ENCODE results near the gene TBC1D22A. TPM values are rescaled to one million over a fixed set of nuclear protein-coding genes. Genes with fewer than 3 reads are reported as not detected.

The TBC1D22A gene
- total RNA-seq, 1 experiment from 2014 or later = 14.3 TPM

- Histone ChIP-seq H3K4me3 (ENCODE audit: low read length) (no peak overlapping the region), H3K9ac (ENCODE audit: low read length) (no peak overlapping the region), H3K4me2 (ENCODE audit: low read length) (no peak overlapping the region), H3K79me2 (ENCODE audit: low read length) (no peaks in the 10 kb centered on the region), H3K4me1 (ENCODE audit: insufficient read depth, low read length) (no peaks in the 10 kb centered on the region), H3K9me2 (replicated peaks; ENCODE audit: low read length) (no peaks in the 10 kb centered on the region), H3K9me3 (ENCODE audit: low read length) (no peaks in the 10 kb centered on the region), H3K27me3 (ENCODE audit: low read length) (no peaks in the 10 kb centered on the region), H2AFZ (ENCODE audit: low read length) (no peak overlapping the region), H3F3A (ENCODE audit: low read length, unreplicated experiment) (no peaks in the 10 kb centered on the region), H3K36me3 (ENCODE audit: low read depth, low read length) (no peaks in the 10 kb centered on the region), H3K27ac (ENCODE audit: low read length) (no peak overlapping the region), H4K20me1 (ENCODE audit: low read length) (no peaks in the 10 kb centered on the region)
- intact Hi-C loops (cut with micrococcal nuclease) = no loop called here
- ATAC-seq = no peak
- POLR2A ChIA-PET (ENCODE audit: unreplicated experiment) = no interaction called here
- TF ChIP-seq, protein P1, sequence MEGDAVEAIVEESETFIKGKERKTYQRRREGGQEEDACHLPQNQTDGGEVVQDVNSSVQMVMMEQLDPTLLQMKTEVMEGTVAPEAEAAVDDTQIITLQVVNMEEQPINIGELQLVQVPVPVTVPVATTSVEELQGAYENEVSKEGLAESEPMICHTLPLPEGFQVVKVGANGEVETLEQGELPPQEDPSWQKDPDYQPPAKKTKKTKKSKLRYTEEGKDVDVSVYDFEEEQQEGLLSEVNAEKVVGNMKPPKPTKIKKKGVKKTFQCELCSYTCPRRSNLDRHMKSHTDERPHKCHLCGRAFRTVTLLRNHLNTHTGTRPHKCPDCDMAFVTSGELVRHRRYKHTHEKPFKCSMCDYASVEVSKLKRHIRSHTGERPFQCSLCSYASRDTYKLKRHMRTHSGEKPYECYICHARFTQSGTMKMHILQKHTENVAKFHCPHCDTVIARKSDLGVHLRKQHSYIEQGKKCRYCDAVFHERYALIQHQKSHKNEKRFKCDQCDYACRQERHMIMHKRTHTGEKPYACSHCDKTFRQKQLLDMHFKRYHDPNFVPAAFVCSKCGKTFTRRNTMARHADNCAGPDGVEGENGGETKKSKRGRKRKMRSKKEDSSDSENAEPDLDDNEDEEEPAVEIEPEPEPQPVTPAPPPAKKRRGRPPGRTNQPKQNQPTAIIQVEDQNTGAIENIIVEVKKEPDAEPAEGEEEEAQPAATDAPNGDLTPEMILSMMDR (conservative IDR thresholded peaks at IDR 0.05; ENCODE audit: low read depth, low read length) = no peak
- no peak for TF ChIP-seq EZH2 (IDR thresholded peaks at IDR 0.05; ENCODE audit: low read length, unreplicated experiment)
- no peak for TF ChIP-seq EZH2phosphoT487 (IDR thresholded peaks at IDR 0.05; ENCODE audit: borderline replicate concordance, low read length)
- CTCF ChIA-PET = no interaction called here
- no peak for DNase-seq
- no TSS peak for BruUV-seq (replicated peaks)
Observed at GRCh38 chr22:46954781-46955180, 192.3 kb downstream of the TBC1D22A start.

GRCh38 chr22:46956498-46957215 lies 194.2 kb downstream of the TBC1D22A start:
- intact Hi-C loops (cut with micrococcal nuclease) = no loop called here
- BruUV-seq (replicated peaks) = no TSS peak
- no peaks in the 10 kb centered on the region for H3K9me2 ChIP-seq (replicated peaks; ENCODE audit: low read length)
- H3K36me3 ChIP-seq (ENCODE audit: low read depth, low read length) = no peaks in the 10 kb centered on the region
- H2AFZ ChIP-seq (ENCODE audit: low read length) = no peak overlapping the region
- H3K4me2 ChIP-seq (ENCODE audit: low read length) = no peak overlapping the region
- DNase-seq (no peak), ATAC-seq (no peak)
- no peak overlapping the region for H3K9ac ChIP-seq (ENCODE audit: low read length)
- CTCF ChIA-PET = no interaction called here
- no peaks in the 10 kb centered on the region for H3K79me2 ChIP-seq (ENCODE audit: low read length)
- TF ChIP-seq EZH2 (IDR thresholded peaks at IDR 0.05; ENCODE audit: low read length, unreplicated experiment) = no peak
- TF ChIP-seq, protein P1 (conservative IDR thresholded peaks at IDR 0.05; ENCODE audit: low read depth, low read length) = no peak
- TF ChIP-seq EZH2phosphoT487 (IDR thresholded peaks at IDR 0.05; ENCODE audit: borderline replicate concordance, low read length) = no peak
- POLR2A ChIA-PET (ENCODE audit: unreplicated experiment) = no interaction called here
- H3K9me3 ChIP-seq (ENCODE audit: low read length) = no peaks in the 10 kb centered on the region
- no peaks in the 10 kb centered on the region for H3F3A ChIP-seq (ENCODE audit: low read length, unreplicated experiment)
- no peak overlapping the region for H3K27ac ChIP-seq (ENCODE audit: low read length)
- H3K4me1 ChIP-seq (ENCODE audit: insufficient read depth, low read length) = no peaks in the 10 kb centered on the region
- no peak overlapping the region for H3K4me3 ChIP-seq (ENCODE audit: low read length)
- no peaks in the 10 kb centered on the region for H4K20me1 ChIP-seq (ENCODE audit: low read length)
- no peaks in the 10 kb centered on the region for H3K27me3 ChIP-seq (ENCODE audit: low read length)

- Histone ChIP-seq H3K4me2 (ENCODE audit: low read length) (no peak overlapping the region), H3K4me3 (ENCODE audit: low read length) (no peak overlapping the region), H2AFZ (ENCODE audit: low read length) (no peak overlapping the region), H3K36me3 (ENCODE audit: low read depth, low read length) (no peaks in the 10 kb centered on the region), H4K20me1 (ENCODE audit: low read length) (no peaks in the 10 kb centered on the region), H3K9me3 (ENCODE audit: low read length) (no peaks in the 10 kb centered on the region), H3K27ac (ENCODE audit: low read length) (no peak overlapping the region), H3K79me2 (ENCODE audit: low read length) (no peaks in the 10 kb centered on the region), H3K9ac (ENCODE audit: low read length) (no peak overlapping the region), H3K4me1 (ENCODE audit: insufficient read depth, low read length) (no peaks in the 10 kb centered on the region), H3F3A (ENCODE audit: low read length, unreplicated experiment) (no peaks in the 10 kb centered on the region), H3K9me2 (replicated peaks; ENCODE audit: low read length) (no peaks in the 10 kb centered on the region), H3K27me3 (ENCODE audit: low read length) (no peaks in the 10 kb centered on the region)
- POLR2A ChIA-PET (ENCODE audit: unreplicated experiment) = no interaction called here
- BruUV-seq (replicated peaks) = no TSS peak
- TF ChIP-seq, protein P1 (conservative IDR thresholded peaks at IDR 0.05; ENCODE audit: low read depth, low read length) = no peak
- TF ChIP-seq EZH2 (IDR thresholded peaks at IDR 0.05; ENCODE audit: low read length, unreplicated experiment) (no peak), EZH2phosphoT487 (IDR thresholded peaks at IDR 0.05; ENCODE audit: borderline replicate concordance, low read length) (no peak)
- no peak for DNase-seq
- no peak for ATAC-seq
- CTCF ChIA-PET = no interaction called here
- intact Hi-C loops (cut with micrococcal nuclease) = no loop called here
Observed at GRCh38 chr22:46957521-46957920, 195.1 kb downstream of the TBC1D22A start.

Data from PC-3 (cell line).